GM21737 (cell line): ENCODE measurements around the gene ARL2BP.

ENCODE experiments used
- ATAC-seq: cut with Tn5 transposase; IDR thresholded peaks from one replicate; pipeline ENCODE4 v1.9.1; 2021; ENCODE audit warnings: mild to moderate bottlenecking, moderate library complexity; ENCODE audit not compliant: unreplicated experiment

Gene ARL2BP

DNA sequence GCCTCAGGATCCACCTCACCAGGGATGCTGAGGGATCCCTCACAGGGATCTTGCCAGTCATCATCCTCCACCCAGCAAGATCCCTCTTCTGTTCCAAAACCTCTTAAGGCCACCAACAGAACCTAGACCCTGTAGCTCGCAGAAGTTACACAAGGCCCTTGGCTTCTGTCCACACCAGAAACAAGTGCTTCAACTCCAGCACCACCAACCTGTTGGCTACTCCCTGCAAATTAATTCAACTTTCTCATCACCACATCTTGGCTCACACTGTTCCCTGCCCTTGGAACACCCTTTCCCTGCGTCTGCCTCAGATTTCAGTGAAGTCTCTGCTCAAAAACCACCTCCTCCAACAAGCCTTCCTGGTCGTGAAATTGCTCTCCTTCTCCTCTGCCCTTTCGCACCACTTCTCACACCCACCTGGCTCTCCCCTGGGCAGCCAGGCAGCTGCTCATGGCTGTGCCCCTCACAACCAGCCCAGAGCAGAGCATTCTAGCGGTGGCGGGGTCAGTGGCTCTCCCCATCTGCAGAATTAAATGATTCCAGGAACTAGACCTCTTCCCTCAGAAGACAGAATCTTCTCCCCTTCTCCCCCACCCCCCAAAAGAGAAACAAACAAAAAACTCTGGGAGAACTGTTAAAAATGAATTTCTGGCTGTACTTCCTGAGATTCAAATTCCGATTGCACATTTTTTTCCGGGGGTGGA is 37.6 kb downstream of the ARL2BP start:
- ATAC-seq = no peak

DNA sequence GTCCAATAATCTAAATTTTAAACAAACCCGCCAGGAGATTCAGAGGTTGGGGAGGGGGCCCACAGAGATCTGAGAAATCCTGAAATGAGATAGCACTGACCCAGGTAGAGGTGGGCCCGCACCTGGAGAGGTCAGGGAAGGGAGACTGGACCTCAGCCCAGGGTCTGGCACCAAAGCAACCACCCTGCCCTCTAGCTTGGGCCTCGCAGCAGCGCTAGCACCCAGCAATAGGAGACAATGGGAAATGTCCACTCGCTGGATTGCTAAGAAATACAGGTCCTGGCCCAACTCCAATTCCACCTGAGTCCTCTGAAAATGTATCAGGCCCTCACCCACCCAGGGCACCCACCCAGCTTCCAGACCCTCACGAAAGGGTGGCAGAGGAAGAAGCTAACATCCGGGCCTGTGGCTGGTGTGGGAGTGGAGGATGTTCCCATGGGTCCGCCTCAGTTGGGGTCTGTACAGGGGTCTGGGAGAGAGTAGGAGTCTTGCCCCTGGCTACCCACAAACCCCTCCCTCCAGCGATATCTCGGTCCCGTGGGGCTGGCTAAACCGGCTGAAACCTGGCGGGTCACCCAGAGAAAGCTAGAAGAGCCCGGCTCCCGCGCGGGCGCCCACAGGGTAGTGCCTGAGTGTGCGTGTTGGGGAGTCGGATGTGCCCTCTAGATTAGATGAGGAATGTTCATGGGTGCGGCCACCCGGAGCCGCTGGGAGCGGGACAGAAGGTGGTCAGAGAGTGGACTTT is 38.3 kb downstream of the ARL2BP start:
- ATAC-seq = no peak

DNA sequence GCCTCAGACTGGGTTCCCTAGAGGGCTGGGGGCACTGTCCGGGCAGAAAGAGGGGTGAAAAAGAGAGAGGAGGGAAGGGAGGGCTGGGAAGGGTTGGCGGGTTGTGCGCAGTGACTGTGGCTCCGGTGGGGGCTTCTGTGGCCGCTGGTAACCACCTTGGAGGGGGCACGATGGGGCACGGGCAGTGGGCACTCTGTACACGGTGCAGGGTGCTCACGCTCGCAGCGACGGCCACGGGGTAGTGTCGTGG is 38.8 kb downstream of the ARL2BP start:
- no peak for ATAC-seq

DNA sequence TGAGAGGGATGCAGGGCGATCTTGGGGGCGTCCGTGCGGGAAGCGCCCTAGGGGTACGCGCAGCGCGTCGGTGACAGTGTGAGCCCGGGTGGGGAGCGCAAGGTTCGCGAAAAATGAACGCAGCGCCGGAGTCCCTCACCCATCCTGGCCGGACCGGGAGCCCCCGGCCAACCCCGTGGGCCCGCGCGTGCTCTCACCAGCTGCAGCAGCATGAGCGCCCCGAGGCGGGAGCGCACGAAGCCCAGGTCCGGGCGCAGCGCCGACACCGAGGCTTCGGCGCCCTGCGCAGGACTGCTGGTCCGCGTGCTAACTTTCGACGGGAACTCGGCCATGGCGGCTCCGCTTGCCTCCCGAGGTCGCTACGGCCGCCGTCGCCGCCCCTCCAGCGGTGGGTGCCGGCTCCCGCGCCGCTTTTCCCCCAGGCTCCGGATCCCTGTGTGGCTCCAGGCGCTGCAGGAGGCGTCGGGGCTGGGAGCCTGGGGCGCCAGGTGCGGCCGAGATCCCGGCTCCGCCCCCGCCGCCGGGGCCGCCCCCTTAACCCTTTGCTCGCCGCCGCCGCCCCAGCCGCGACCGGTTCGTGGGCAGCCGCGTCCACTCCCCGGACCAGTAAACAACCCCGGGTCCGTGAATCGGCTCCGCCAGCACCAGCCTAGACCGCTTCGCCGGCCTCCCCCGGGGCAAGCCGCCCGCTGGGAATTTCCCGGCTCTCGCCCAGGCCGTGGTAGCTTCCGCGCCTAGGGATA is 39.3 kb downstream of the ARL2BP start, which contains the start of gene PLLP:
TSS of gene PLLP (minus strand) at position 464 of the 743 bp plus-strand sequence. CDS start at position 332, 132 bp downstream.
- no peak for ATAC-seq

DNA sequence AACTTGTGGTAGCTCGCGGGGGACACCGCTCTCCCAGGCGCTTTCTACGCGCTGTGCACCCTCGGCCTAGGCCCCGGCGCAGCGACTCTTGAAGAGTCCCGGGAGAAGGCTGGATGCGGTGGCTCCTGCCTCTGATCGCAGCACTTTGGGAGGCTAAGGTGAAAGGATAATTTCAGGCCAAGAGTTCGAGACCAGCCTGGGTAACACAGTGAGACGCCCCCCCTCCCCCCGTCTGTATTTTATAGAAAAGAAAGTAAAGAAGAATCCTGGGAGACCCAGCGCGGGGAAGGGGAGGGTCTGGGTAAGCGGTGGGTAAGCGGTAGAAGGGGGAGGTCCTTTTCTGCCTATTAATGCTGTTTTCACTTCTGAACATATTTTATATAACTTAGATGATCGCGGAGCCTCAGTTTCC is 39.9 kb downstream of the ARL2BP start:
- ATAC-seq = no peak

DNA sequence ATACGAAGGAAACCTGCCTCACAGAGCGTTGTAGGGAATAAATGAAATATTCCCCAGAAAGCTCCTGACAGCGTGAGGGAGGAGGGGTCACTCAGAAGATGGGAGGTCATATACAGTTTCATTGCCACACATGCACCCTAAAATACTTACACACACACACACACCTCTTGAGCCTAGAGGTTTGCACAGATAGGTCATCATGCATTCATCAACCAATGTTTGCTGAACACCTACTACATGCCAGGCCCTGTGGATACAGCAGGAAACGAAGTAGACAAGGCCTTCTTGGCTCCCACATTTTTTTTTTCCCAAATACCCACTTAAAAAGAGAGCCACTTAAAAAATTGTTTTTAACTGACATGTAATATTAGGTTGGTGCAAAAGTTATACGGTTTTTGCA is 40.3 kb downstream of the ARL2BP start:
- no peak for ATAC-seq

DNA sequence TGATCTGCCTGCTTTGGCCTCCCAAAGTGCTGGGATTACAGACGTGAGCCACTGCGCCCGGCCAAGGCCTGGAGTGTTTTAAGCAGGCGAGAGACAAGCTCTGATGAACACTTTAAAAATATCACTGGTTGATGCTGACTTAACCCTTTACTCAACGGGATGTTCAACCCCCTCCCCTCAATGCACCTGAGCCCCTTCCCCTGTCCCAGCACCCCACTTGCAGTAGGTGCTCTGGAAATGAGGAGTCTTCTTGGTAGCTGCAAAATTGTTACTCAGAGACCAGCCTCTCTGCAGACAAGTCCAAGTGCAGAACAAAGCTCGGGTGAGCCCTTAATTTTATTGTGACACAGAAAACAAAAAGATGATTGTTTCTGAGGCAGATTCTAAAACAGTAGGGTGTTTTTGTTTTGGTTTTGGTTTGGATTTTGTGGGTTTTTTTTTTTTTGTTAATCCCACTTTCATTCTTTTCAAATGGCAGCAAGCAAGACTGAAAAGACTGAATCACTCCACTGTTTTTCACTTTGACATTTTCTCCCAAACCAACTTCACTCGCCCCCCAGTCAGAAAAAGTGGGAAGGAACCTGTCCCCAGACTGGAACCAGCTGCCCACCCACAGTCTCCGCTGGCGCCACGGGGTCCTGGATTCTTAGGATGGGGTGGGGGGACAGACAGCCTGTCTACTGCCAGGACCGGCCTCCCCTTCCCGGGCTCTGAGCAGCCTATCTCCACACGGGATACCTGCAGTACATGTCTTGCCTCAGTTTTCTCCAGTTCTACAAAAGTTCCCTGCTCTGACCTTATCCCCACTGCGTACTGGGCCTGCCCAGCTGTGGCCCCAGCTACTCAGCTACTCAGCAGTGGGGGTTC is 44.6 kb downstream of the ARL2BP start:
- no peak for ATAC-seq

DNA sequence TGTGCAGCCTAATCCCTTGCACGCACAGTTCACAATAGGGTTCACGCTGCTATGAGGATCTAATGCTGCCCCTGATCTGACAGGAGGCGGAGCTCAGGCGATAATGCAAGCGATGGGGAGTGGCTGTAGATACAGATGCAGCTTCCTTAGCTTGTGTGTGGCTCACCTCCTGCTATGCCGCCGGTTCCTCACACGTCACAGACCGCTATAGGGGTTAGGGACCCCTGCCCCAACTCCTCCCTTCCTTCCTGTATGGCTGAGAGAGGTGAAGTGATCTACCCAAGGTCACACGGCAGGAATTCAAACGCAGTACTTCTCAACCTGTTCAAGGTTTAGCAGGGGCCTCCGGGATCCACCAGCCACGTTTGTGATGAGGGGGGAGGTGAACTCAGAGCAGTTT is 52.8 kb downstream of the ARL2BP start:
- ATAC-seq = no peak

DNA sequence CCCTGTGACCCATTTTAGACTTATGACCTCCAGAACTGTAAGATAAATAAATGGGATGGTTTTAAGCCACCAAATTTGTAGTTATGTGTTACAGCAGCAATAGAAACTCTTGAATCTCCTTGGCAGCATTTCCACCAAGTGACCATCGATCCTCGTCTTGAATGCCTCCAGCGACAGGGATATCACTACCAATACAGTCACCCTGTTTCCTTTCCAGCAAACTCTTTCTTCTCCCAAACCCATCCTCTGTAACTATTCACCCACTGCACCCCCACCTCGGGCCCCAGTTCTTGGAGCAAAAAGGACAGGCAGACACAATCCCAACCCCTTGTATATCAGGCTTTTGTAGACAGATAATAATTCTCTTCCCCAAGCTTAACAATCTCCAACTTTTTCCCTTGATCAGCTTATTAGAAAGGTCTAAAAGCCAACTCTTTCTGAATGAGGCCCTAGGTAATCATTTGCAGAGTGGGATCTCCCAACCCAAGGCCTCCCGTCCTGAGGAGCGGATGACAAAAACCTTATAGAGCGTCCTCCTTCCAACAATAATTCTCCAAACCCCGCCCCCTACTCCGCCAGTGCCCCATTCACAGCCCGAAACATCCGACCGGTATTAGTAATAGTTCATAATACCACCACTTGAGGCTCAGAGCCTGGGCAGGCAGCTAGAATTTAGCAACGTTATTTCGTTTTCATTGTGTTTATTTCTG is 54.1 kb downstream of the ARL2BP start:
- peak; percentile 21 for ATAC-seq

DNA sequence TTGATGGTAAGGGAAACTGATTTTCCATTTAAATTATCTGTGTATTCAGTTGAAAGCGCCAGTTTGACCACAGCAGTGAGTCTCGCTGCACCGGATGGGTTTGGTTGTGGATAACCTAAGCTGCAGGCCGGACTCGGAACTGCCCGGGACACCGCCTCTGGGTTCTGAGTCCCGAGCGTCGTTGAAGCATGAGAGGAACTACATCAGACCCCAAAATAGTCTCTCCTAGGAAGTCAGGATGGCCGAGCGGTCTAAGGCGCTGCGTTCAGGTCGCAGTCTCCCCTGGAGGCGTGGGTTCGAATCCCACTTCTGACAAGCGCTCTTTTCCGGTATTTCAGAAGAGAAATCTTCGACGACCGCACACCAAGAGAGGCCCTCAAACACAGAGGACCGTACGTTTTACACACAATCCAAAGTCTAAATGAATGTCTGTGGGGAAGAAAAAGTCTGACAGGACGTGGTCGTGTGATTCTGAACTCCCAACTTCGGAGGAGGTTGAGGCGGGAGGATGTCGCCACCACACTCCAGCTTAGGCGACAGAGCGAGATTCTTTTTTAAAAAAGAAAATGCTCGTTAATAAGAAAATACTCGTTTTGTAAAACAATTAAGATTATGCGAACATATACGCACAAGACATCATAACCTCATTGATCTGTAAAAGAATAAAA is 54.8 kb downstream of the ARL2BP start:
- ATAC-seq = peak; percentile 55

DNA sequence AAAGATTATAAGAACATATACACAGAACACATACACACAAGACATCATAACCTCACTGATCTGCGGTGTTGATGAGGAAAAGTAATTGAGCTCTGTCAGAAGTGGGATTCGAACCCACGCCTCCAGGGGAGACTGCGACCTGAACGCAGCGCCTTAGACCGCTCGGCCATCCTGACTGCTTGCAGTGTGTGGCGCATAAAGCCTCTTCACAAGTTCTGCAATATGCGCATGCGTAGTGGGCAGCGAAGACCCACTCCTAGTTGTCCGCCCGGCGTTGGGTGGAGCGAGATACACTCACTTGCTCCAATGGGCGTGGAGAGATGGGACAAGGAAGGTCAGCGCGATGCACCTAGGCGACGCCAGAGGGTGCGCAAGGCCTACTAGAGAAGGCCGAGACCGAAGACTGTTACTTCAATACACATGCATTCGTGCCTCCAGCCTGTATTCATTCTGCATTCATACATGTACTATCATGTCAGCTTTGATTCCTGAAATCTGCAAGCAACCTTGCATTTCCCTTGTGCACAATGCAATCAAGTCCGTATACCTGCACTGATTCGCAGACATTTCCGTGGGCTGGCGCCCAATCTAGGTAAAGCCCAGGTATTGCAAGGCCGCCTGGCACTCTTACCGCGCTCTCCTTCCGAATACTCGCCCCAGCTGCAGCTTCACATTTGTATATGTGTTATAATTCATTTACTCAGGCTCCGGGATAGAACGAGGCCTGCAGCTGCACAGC is 55.5 kb downstream of the ARL2BP start:
- peak; percentile 82 for ATAC-seq

DNA sequence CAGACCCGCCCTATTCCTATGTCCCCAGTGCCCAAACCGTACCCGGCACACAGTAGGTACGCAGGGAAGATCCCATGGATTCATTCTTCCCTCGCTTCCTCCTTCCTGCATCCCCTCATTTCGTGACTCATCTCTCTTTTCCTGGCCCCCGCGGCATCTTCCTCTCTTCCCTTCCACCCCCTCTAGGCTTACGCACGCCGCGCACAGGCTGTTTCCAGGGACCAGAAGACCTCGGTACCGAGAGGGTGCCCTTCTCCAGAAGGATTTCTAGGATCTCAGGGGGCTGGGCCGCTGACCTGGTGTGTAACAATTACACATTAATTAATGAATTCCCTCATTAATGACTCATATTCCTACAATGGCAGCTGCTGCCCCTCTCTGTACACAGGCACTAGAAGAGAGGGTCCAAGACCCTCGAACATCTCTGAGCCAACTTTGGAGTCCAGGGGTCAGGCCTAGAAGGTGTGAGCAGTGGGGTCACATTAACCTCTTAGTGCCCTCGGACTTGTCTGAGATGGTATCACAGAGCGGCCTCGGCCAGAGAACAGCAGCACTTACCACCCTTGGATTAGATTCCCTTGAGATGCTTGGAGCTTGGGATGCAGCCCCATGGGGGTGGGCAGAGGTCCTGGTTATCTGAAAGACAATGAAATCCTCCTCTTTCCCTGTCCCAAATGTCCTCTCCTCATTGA is 56.2 kb downstream of the ARL2BP start:
- no peak for ATAC-seq
